Central memory CD8-positive, alpha-beta T cell (primary cell): Measurements from ENCODE around the gene SETD7.

Source experiments
- ATAC-seq: fragments of 150-1000 bp; cut with Tn5 transposase; replicated peaks from 2 replicates; pipeline ENCODE4 v1.10.0; 2022; ENCODE audit warnings: mild to moderate bottlenecking, moderate FRiP score, moderate number of reproducible peaks; ENCODE audit not compliant: poor library complexity, severe bottlenecking; ENCODE audit errors: extremely low read depth
- DNase-seq, 2 donors: peaks; one replicate each; pipeline ENCODE4 v3.0.0; 2021; ENCODE audit warnings: low spot score in 2 of 2
- H3K27ac Mint-ChIP-seq: one replicate; pipeline ENCODE4 v1.8.0; 2022; ENCODE audit warnings: low read depth, mild to moderate bottlenecking, moderate library complexity, mixed read lengths
- H3K27me3 Mint-ChIP-seq: one replicate; pipeline ENCODE4 v1.8.0; 2022; ENCODE audit warnings: mixed read lengths
- H3K36me3 Mint-ChIP-seq: one replicate; pipeline ENCODE4 v1.8.0; 2022; ENCODE audit warnings: mild to moderate bottlenecking, moderate library complexity, mixed read lengths; ENCODE audit not compliant: insufficient read depth
- H3K4me1 Mint-ChIP-seq: one replicate; pipeline ENCODE4 v1.8.0; 2022; ENCODE audit warnings: mixed read lengths
- H3K4me3 Mint-ChIP-seq: one replicate; pipeline ENCODE4 v1.8.0; 2022; ENCODE audit warnings: mild to moderate bottlenecking, moderate library complexity, mixed read lengths
- H3K9me3 Mint-ChIP-seq: one replicate; pipeline ENCODE4 v1.8.0; 2022; ENCODE audit warnings: mixed read lengths

SETD7 gene

DNA sequence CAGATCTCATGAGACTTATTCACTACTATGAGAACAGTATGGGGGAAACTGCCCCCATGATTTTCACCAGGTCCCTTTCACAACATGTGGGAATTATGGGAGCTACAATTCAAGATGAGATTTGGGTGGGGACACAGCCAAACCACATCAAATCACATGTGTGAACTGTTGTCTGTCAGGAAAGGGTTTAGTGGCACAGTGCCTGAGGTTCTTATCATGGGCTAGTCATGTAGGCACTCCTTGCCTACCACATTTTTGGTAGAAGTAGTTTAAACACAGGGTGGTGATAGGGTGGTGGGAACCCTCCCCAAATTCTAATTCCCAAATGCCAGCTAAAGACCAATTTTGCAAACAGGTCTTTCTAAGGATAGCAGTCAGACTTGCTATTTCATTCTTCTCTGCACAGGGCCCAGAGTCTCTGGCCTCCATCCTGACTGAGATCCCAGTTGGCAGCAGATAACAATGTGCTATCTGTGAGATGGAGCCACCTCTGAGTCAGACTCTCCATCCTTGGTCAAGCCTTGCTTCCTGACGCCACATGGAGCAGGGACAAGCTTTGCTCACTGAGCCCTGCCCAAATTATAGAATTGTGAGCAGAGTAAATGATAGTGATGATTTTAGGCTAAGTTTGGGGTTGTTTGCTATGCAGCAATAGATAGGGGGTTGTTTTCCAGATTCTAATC, 33.5 kb upstream of the SETD7 start:
- Mint-ChIP-seq H3K27me3 (peaks cover 16% of the 10 kb centered on the region), H3K4me1 (no peaks in the 10 kb centered on the region), H3K36me3 (no peaks in the 10 kb centered on the region), H3K4me3 (no peak overlapping the region), H3K9me3 (no peaks in the 10 kb centered on the region), H3K27ac (no peak overlapping the region)
- no peak for DNase-seq
- ATAC-seq = no peak

DNA sequence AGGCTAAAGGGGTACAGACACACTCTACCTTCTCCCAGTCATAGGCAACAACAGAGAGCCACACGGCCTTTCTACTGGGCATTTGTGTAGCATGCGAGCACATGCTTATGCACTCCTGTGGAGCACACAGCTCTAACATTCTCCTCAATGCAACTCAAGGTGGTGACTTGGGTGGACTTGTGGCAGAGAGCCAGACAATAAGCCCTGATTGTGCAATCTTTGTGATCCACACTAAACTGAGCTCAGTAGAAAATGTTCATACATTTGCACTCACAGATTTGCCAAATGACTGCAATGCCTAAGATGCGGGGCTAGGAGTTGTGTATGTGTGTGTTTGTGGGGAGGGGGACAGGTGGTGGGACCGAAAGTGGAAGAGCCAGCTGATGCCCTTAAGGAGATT, 31.4 kb upstream of the SETD7 start:
- no peak overlapping the region for H3K27ac Mint-ChIP-seq
- no peaks in the 10 kb centered on the region for H3K9me3 Mint-ChIP-seq
- no peak for DNase-seq
- H3K36me3 Mint-ChIP-seq = no peaks in the 10 kb centered on the region
- H3K27me3 Mint-ChIP-seq = peaks cover 21% of the 10 kb centered on the region
- no peak for ATAC-seq
- H3K4me1 Mint-ChIP-seq = no peaks in the 10 kb centered on the region
- H3K4me3 Mint-ChIP-seq = no peak overlapping the region

DNA sequence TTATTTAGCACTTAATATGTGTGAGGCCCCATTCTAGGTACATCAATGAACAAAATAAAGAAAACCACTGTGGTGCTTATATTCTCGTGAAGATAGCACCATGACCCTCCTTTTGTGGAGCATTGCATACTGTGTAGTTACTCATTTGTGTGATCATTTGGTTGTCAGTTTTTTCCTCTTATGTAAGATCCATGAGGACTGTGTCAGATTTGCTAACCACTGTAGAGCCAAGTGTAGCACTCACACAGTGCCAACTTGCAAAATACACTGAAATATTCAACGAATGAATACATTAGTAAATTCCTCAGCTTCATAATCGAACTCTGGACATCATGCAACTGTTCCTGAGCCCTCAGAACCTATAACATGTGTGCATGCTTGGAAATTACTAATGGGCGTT, 29.5 kb upstream of the SETD7 start:
- Mint-ChIP-seq H3K4me1 (no peaks in the 10 kb centered on the region), H3K27me3 (peaks cover 27% of the 10 kb centered on the region), H3K9me3 (no peaks in the 10 kb centered on the region), H3K4me3 (no peak overlapping the region), H3K27ac (no peak overlapping the region), H3K36me3 (no peaks in the 10 kb centered on the region)
- ATAC-seq (no peak), DNase-seq (no peak)

DNA sequence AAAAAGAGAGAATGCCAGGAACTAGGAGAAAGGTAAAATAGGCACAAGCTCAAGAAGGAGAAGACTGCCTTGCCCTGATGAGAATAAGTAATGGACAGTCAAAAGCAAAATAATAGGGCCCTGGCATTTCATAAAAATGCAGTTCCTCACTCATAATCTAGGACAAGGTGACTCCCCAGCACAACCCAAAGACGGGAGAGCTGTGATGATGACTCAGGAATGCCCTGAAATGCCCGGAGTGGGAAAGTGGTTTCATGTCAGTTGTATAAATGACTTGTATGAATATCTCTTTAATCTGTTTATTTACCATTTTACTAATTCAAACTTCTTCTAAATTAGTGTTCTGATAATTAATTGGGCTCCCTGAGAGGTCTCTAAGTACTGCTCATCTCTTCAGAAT, 28.8 kb upstream of the SETD7 start:
- ATAC-seq (no peak), DNase-seq (no peak)
- no peaks in the 10 kb centered on the region for H3K4me1 Mint-ChIP-seq
- H3K4me3 Mint-ChIP-seq = no peak overlapping the region
- H3K27ac Mint-ChIP-seq = no peak overlapping the region
- H3K27me3 Mint-ChIP-seq = peaks cover 34% of the 10 kb centered on the region
- H3K9me3 Mint-ChIP-seq = no peaks in the 10 kb centered on the region
- H3K36me3 Mint-ChIP-seq = no peaks in the 10 kb centered on the region

DNA sequence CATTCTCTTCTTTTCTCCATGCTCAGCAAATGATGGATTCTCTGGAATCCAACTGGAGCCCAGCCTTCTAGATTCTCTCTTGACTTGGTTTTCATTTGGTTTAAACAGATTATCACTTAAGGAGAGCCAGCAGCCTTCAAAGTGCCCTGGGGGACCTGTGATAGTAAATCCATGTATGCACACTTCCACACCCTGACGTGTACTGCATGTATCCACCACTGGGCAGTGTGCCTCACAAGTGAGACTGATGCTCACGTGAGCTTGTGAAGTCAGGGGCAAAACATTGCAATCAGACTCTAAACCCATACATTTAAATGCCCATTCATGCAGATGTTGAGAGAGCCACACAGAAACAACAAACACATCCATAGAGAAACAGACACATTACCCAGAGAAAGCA, 28.0 kb upstream of the SETD7 start:
- Mint-ChIP-seq H3K9me3 (no peaks in the 10 kb centered on the region), H3K27ac (no peak overlapping the region), H3K27me3 (peaks cover 42% of the 10 kb centered on the region), H3K36me3 (no peaks in the 10 kb centered on the region), H3K4me1 (no peaks in the 10 kb centered on the region), H3K4me3 (no peak overlapping the region)
- no peak for ATAC-seq
- DNase-seq = no peak

DNA sequence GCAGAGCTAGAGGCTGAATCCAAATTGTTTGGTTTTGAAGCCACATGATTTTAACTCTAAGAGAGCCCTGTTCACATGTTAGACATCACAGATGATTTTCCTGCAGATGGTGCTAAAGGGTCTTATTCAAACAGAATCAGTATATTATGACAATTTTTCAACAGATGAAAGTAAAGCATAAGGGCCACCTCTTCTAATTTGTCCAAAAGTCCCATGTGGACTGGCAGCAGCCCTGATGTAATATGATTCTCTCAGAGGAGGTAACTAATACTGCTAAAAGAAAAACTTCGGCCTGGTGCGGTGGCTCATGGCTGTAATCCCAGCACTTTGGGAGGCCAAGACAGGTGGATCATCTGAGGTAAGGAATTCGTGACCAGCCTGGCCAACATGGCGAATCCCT, 26.0 kb upstream of the SETD7 start:
- H3K36me3 Mint-ChIP-seq = no peaks in the 10 kb centered on the region
- DNase-seq (no peak), ATAC-seq (no peak)
- H3K4me3 Mint-ChIP-seq = no peak overlapping the region
- no peak overlapping the region for H3K27ac Mint-ChIP-seq
- peaks cover 50% of the 10 kb centered on the region for H3K27me3 Mint-ChIP-seq
- no peaks in the 10 kb centered on the region for H3K4me1 Mint-ChIP-seq
- H3K9me3 Mint-ChIP-seq = no peaks in the 10 kb centered on the region

DNA sequence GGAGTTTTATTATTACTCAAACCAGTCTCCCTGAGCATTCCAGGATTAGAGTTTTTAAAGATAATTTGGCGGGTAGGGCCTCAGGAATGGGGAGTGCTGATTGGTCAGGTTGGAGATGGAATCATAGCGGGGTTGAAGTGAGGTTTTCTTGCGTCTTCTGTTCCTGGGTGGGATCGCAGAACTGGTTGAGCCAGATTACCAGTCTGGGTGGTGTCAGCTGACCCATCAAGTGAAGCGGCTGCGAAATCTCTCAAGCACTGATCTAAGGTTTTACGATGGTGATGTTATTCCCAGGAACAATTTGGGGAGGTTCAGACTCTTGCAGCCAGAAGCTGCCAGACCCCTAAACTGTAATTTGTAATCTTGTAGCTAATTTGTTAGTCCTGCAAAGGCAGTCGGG, 25.1 kb upstream of the SETD7 start:
- no peak for DNase-seq
- H3K27ac Mint-ChIP-seq = no peak overlapping the region
- ATAC-seq = no peak

DNA sequence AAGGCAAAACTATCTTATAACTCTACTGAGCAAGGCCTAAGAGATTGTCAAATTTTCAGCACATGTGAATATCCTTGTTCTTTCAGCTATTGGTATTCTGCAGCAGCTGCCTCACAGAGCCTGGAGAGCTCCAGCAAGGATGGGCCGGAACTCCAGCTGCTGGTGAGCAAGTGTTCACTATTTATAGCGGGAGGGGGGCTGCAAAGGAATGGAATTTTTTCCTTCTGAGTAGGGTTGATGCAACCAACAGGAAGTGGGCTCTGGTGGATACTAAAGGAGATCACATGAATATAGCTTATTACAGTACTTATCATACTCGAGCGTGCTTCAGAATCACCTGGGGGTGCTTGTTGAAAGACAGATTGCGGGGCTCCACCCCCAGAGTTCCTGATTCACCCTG, 20.2 kb upstream of the SETD7 start:
- no peaks in the 10 kb centered on the region for H3K9me3 Mint-ChIP-seq
- H3K36me3 Mint-ChIP-seq = no peaks in the 10 kb centered on the region
- H3K4me1 Mint-ChIP-seq = no peaks in the 10 kb centered on the region
- peaks cover 37% of the 10 kb centered on the region for H3K27me3 Mint-ChIP-seq
- no peak for DNase-seq
- H3K27ac Mint-ChIP-seq = no peak overlapping the region
- no peak for ATAC-seq
- H3K4me3 Mint-ChIP-seq = no peak overlapping the region

More for the DNA sequence above, 25.1 kb upstream of the SETD7 start:
- Mint-ChIP-seq H3K4me1 (no peaks in the 10 kb centered on the region), H3K4me3 (no peak overlapping the region), H3K36me3 (no peaks in the 10 kb centered on the region), H3K9me3 (no peaks in the 10 kb centered on the region), H3K27me3 (peaks cover 50% of the 10 kb centered on the region)

DNA sequence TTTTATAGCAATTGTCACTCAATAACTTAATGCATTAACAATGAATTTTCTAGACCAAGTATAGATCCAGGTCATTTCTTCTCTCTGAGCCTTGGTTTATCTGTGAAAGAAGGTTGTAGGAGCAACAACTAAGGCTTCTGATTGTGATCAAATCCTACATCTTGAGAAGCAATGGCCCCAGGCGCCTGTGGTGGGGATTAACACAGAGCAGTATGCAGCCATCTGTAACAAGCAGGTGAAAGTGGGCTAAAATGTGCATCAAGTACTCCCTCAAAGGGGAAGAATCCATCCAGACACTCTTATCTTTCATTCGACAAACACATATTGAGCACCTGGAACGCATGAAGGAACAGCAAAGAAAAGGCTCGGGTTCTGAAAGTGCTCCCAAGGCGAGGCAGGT, 19.1 kb upstream of the SETD7 start:
- no peak for DNase-seq
- no peaks in the 10 kb centered on the region for H3K9me3 Mint-ChIP-seq
- no peak for ATAC-seq
- peaks cover 25% of the 10 kb centered on the region for H3K27me3 Mint-ChIP-seq
- H3K4me3 Mint-ChIP-seq = no peak overlapping the region
- H3K27ac Mint-ChIP-seq = no peak overlapping the region
- H3K36me3 Mint-ChIP-seq = no peaks in the 10 kb centered on the region
- H3K4me1 Mint-ChIP-seq = no peaks in the 10 kb centered on the region

DNA sequence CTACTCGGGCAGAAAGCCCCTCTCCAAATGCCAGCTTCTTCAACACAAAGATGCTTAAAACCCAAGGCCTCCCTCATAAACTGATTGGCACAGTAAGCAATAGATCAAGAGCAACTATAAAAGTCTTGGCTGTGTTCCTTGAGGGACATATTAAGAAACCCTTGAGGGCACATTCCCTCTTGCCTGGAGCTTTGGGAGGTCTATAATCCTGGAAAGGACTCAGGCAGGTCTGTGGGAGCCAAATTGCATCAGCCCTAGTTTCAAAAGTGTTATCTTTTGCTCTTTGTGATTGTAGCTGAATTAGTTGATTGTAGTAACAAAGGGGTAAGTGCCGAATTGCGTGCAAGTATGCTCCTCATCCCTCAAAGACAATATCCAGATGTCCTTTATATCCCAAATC, 18.6 kb upstream of the SETD7 start:
- Mint-ChIP-seq H3K9me3 (no peaks in the 10 kb centered on the region), H3K36me3 (no peaks in the 10 kb centered on the region), H3K27ac (no peak overlapping the region), H3K27me3 (peaks cover 22% of the 10 kb centered on the region), H3K4me1 (no peaks in the 10 kb centered on the region), H3K4me3 (no peak overlapping the region)
- ATAC-seq = no peak
- no peak for DNase-seq

DNA sequence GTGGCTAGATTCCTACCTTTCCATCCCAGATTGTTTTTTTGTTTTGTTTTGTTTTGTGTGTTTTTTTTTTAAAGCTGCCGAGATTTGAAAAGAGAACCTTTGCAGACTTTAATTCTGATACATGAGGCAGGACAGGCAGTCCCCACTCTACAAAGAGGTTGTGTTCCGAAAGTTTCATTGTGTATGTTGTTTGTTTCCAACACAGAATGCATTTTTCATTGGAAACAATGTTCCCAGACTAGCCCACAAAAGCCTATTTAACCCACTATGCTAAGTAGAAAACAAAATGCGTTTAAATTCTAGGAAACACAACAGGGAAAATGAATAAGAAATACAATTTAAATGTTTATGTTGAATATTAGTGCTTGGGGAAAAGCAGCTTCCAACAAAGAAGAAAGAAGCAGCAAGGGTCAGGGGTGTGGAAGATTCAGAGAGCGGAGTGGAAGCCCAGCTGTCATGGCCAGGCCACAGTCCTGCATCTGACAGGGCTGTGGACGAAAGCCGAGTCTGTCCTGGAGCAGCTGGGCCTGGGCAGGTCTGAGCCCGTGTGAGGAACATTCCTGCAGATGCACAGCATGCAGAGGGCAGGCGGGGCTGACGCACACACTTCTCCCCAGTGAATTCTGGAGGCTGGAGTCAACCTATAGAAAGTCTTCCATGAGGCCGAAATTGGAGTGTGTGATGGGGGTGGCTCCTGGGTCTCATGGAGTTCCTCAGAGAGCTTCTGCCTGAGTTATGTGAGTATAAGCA, 12.4 kb upstream of the SETD7 start:
- no peak for ATAC-seq
- Mint-ChIP-seq H3K9me3 (no peaks in the 10 kb centered on the region), H3K27me3 (peaks cover 19% of the 10 kb centered on the region), H3K27ac (no peak overlapping the region), H3K36me3 (peaks cover 2% of the 10 kb centered on the region), H3K4me1 (no peaks in the 10 kb centered on the region), H3K4me3 (no peak overlapping the region)
- no peak for DNase-seq

DNA sequence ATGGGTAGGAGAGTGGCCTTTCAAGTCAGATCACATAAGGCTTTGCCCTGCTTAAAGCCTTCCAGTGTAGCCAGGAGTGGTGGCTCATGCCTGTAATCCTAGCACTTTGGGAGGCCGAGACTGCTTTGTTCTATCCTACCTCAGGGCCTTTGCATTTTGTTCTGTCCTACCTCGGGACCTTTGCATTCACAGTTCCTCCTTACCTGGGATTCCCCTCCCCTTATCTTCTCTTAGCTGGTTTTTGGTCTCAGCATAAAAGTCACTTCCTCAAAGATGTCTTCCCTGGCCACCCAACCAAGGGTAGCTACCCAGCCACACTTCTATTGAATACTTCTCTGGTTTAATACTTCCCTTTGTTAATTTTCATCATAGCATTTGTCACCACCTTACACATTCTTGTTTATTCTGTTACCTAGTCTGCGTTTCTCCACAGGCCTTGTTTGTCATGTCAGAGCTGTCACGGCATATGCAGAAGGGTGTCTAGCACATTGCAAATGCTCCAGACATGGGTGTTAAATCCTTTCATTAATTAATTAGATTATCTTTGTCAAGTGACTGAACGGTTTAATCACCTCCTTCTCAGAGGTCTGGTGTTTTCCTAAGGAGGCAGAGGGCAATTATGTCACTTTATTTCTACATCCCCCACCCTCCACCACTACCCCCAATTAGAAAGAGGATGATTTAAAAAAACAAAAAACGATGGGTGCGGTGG, 11.3 kb upstream of the SETD7 start:
- ATAC-seq (no peak), DNase-seq (no peak)
- peaks cover 19% of the 10 kb centered on the region for H3K27me3 Mint-ChIP-seq
- no peaks in the 10 kb centered on the region for H3K4me1 Mint-ChIP-seq
- no peak overlapping the region for H3K27ac Mint-ChIP-seq
- no peaks in the 10 kb centered on the region for H3K9me3 Mint-ChIP-seq
- peaks cover 2% of the 10 kb centered on the region for H3K36me3 Mint-ChIP-seq
- H3K4me3 Mint-ChIP-seq = no peak overlapping the region

DNA sequence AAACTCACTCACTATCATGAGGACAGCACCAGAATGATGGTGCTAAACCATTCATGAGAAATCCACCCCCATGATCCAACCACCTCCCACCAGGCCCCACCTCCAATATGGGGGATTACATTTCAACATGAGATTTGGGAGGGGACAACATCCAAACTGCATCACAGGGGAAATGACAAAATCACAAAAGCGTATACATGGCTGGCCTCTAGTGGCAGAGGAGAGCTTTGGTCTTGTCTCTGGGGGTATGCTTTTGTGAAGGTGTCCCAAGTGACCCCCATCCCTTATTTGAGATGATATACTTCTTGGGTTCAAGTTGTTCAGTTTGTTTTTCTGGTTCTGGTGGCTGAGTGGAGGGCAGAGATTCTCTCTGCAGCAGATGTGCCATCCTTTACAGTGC, 8.5 kb upstream of the SETD7 start:
- peaks cover 17% of the 10 kb centered on the region for H3K27me3 Mint-ChIP-seq
- ATAC-seq (no peak), DNase-seq (no peak)
- no peaks in the 10 kb centered on the region for H3K9me3 Mint-ChIP-seq
- no peak overlapping the region for H3K27ac Mint-ChIP-seq
- H3K4me1 Mint-ChIP-seq = peaks cover 17% of the 10 kb centered on the region
- peaks cover 5% of the 10 kb centered on the region for H3K36me3 Mint-ChIP-seq
- no peak overlapping the region for H3K4me3 Mint-ChIP-seq
